ENCODE measurements around the gene RGS10.

GRCh38 chr10:119480667-119481066, 61.9 kb downstream of the RGS10 start:
- TF ChIP-seq, protein P1, sequence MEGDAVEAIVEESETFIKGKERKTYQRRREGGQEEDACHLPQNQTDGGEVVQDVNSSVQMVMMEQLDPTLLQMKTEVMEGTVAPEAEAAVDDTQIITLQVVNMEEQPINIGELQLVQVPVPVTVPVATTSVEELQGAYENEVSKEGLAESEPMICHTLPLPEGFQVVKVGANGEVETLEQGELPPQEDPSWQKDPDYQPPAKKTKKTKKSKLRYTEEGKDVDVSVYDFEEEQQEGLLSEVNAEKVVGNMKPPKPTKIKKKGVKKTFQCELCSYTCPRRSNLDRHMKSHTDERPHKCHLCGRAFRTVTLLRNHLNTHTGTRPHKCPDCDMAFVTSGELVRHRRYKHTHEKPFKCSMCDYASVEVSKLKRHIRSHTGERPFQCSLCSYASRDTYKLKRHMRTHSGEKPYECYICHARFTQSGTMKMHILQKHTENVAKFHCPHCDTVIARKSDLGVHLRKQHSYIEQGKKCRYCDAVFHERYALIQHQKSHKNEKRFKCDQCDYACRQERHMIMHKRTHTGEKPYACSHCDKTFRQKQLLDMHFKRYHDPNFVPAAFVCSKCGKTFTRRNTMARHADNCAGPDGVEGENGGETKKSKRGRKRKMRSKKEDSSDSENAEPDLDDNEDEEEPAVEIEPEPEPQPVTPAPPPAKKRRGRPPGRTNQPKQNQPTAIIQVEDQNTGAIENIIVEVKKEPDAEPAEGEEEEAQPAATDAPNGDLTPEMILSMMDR (conservative IDR thresholded peaks at IDR 0.05; ENCODE audit: low read depth in 2 of 2): no peak
- TF ChIP-seq EZH2 (IDR thresholded peaks at IDR 0.05; ENCODE audit: low read depth, unreplicated experiment) (no peak), POLR2AphosphoS5 (IDR thresholded peaks at IDR 0.05; ENCODE audit: low read depth) (no peak)
